GM23338 (cell line): ENCODE measurements around the gene SRSF5.

Experiments used
- CREB1 ChIP-seq: fragments of 250-450 bp; sonication (Bioruptor Pico); IDR thresholded peaks from 2 replicates; pipeline ENCODE4 v1.5.0; 2020; ENCODE audit warnings: low read depth, mild to moderate bottlenecking, moderate library complexity
- CTCF ChIP-seq, 2 experiments: fragments of 200-600 bp in 1 of 2; sonication (generic) in 1 of 2; conservative IDR thresholded peaks; 2 replicates each; pipeline versions ENCODE4 v1.5.1 to v1.6.1; 2016 to 2017; ENCODE audit warnings: antibody characterized with exemption in 2 of 2, low read depth in 2 of 2, mild to moderate bottlenecking in 2 of 2, moderate library complexity in 1 of 2
- ETS1 ChIP-seq: IDR thresholded peaks from 2 replicates; pipeline ENCODE4 v1.6.1; 2016; ENCODE audit warnings: antibody characterized with exemption
- EZH2 ChIP-seq: fragments of 200-600 bp; sonication (generic); IDR thresholded peaks from one replicate; pipeline ENCODE4 v1.8.0; 2017; ENCODE audit warnings: antibody characterized with exemption, mild to moderate bottlenecking, low read depth; ENCODE audit not compliant: unreplicated experiment
- EZH2phosphoT487 ChIP-seq: fragments of 200-600 bp; sonication (generic); IDR thresholded peaks from one replicate; pipeline ENCODE4 v1.8.1; 2018; ENCODE audit warnings: antibody characterized with exemption; ENCODE audit not compliant: unreplicated experiment
- JUNB ChIP-seq: IDR thresholded peaks from one replicate; pipeline ENCODE4 v1.6.1; 2016; ENCODE audit warnings: antibody characterized with exemption; ENCODE audit not compliant: unreplicated experiment
- POLR2AphosphoS5 ChIP-seq: IDR thresholded peaks from 2 replicates; pipeline ENCODE4 v1.6.1; 2016; ENCODE audit warnings: antibody characterized with exemption, low read depth
- REST ChIP-seq: IDR thresholded peaks from one replicate; pipeline ENCODE4 v1.6.1; 2018; ENCODE audit warnings: antibody characterized with exemption; ENCODE audit not compliant: unreplicated experiment
- STAT1 ChIP-seq: IDR thresholded peaks from one replicate; pipeline ENCODE4 v1.6.1; 2016; ENCODE audit warnings: antibody characterized with exemption; ENCODE audit not compliant: unreplicated experiment
- ZNF114 ChIP-seq: fragments of 250-450 bp; sonication (Bioruptor Pico); IDR thresholded peaks from 2 replicates; pipeline ENCODE4 v1.5.0; 2020; ENCODE audit warnings: mild to moderate bottlenecking, moderate library complexity
- ZNF331 ChIP-seq: fragments of 250-450 bp; sonication (Bioruptor Pico); IDR thresholded peaks from 2 replicates; pipeline ENCODE4 v1.5.0; 2020; ENCODE audit warnings: low read depth, mild to moderate bottlenecking, moderate library complexity

- no peak for TF ChIP-seq CREB1 (CRISPR knock-in tag)
- no peak for TF ChIP-seq EZH2
- no peak for TF ChIP-seq CTCF (conservative IDR thresholded peaks at IDR 0.05; ENCODE audit: low read depth in 2 of 2)
- no peak for TF ChIP-seq EZH2phosphoT487
- no peak for TF ChIP-seq ZNF331 (CRISPR knock-in tag)
- 0 out of 2 replicates have a peak, but pooled peaks have one; percentile 20 for TF ChIP-seq POLR2AphosphoS5
- TF ChIP-seq STAT1 = no peak
- TF ChIP-seq REST = no peak
- TF ChIP-seq JUNB = no peak
- no peak for TF ChIP-seq ZNF114 (CRISPR knock-in tag)
- no peak for TF ChIP-seq ETS1
Measured at GRCh38 chr14:69779088-69779487, 12.1 kb downstream of the SRSF5 start.
